ENCODE data around the gene GSN. TPM values are rescaled to one million over a fixed set of nuclear protein-coding genes. Genes with fewer than 3 reads are reported as not detected.
A peak's percentile ranks its signal among the peaks of the same experiment; 100 is the strongest.

The GSN gene
- total and polyA plus RNA-seq, 8 donors: 215 to 909 (median 531) TPM

DNA sequence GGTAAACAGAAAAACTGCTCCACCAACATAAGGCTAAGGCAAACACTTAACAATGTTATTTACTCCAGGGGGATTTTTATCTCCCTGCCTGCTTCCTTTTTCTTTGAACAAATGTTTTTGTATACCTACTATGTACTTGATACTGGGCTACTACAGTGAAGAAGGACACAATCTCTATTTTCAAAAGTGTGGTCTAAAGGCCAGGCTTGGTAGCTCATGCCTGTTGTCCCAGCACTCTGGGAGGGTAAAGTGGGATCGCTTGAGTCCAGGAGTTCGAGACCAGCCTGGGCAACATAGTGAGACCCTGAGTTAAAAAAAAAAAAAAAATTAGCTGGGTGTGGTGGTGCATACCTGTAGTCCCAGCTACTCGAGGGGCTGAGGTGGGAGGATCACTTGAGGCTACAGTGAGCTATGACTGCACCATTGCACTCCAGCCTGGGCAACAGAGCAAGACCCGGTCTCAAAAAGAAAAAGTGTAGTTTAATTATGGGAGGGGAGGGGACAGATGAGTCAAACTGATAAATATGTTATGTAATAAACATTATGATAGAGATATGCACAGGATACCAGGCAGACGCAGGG lies 98.7 kb downstream of the GSN start:
- no peaks in the 10 kb centered on the region for H3K36me3 ChIP-seq
- intact Hi-C loops (cut with DNase I; ENCODE audit: low total_unique reads): no loop called here
- TF ChIP-seq, protein P1, sequence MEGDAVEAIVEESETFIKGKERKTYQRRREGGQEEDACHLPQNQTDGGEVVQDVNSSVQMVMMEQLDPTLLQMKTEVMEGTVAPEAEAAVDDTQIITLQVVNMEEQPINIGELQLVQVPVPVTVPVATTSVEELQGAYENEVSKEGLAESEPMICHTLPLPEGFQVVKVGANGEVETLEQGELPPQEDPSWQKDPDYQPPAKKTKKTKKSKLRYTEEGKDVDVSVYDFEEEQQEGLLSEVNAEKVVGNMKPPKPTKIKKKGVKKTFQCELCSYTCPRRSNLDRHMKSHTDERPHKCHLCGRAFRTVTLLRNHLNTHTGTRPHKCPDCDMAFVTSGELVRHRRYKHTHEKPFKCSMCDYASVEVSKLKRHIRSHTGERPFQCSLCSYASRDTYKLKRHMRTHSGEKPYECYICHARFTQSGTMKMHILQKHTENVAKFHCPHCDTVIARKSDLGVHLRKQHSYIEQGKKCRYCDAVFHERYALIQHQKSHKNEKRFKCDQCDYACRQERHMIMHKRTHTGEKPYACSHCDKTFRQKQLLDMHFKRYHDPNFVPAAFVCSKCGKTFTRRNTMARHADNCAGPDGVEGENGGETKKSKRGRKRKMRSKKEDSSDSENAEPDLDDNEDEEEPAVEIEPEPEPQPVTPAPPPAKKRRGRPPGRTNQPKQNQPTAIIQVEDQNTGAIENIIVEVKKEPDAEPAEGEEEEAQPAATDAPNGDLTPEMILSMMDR (IDR thresholded peaks at IDR 0.05): no peak
- no peak for TF ChIP-seq POLR2AphosphoS5 (IDR thresholded peaks at IDR 0.05)
- no peak for TF ChIP-seq EP300 (IDR thresholded peaks at IDR 0.05)
- TF ChIP-seq POLR2A (IDR thresholded peaks at IDR 0.05): no peak
- H3K4me3 ChIP-seq: peak overlapping the region in 3 of 4 donors; percentile 60 to 72 (median 60)
- H3K27me3 ChIP-seq: no peaks in the 10 kb centered on the region
- peaks cover 43 to 91% (median 65%) of the 10 kb centered on the region in 4 donors for H3K4me1 ChIP-seq
- 71 to 85% (median 76%) methylated on average over 5 of the region's 5 CpGs for WGBS, 5 donors
- no peaks in the 10 kb centered on the region for H3K9me3 ChIP-seq
- peak overlapping the region in 4 of 5 donors; percentile 93 to 98 (median 94) for H3K27ac ChIP-seq
- DNase-seq: no peak

DNA sequence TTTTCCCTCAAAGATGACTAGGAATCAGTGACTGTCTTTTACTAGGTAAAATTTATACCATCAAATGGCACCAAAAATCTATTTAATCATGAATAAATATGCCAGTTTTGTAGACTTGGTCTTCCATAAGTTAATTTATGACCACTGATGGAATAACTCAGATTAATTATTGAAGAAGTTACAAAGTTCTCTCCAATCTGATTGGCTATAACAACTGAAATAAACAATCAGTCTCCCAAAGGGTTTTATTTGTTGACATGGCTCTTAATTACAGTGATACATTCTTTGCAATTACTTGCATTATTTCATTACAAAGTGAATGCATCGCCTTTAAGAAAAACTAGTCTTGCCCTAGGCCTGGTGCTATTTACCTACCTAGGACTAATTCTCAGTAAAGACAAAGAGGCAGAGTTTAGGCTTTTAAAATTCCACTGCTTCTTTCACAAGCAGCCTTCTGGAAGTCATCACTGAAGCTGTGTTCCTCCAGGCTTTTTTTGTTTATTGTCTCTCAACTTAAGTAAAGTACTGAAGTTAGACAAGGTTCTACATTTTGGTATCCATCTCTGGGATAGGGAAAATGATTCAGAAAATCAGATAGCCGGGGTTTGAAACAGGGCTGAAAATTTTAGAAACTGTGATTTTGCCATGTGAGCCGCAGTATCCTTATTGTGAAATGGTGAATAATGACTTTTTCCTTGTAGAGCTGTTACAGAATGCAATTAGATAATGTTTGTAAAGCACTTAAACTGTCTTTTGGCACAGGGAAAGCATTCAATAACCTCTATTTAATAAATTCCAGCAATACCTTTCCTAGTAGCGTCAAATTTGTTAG lies 99.6 kb downstream of the GSN start:
- intact Hi-C loops (cut with DNase I; ENCODE audit: low total_unique reads): no loop called here
- Histone ChIP-seq H3K27ac (peak overlapping the region in 4 of 5 donors; percentile 93 to 98 (median 94)), H3K4me3 (peak overlapping the region; percentile 60 to 72 (median 66)), H3K36me3 (no peaks in the 10 kb centered on the region), H3K27me3 (no peaks in the 10 kb centered on the region), H3K4me1 (peaks cover 48 to 92% (median 69%) of the 10 kb centered on the region in 4 donors), H3K9me3 (no peaks in the 10 kb centered on the region)
- 36 to 69% (median 52%) methylated on average over 4 of the region's 4 CpGs for WGBS, 5 donors
- TF ChIP-seq EP300 (IDR thresholded peaks at IDR 0.05) (no peak), POLR2A (IDR thresholded peaks at IDR 0.05) (no peak), POLR2AphosphoS5 (IDR thresholded peaks at IDR 0.05) (peak in 1 of 3 donors; percentile 59)
- TF ChIP-seq, protein P1 (IDR thresholded peaks at IDR 0.05): no peak
- DNase-seq: peak in 1 of 2 donors; percentile 57

DNA sequence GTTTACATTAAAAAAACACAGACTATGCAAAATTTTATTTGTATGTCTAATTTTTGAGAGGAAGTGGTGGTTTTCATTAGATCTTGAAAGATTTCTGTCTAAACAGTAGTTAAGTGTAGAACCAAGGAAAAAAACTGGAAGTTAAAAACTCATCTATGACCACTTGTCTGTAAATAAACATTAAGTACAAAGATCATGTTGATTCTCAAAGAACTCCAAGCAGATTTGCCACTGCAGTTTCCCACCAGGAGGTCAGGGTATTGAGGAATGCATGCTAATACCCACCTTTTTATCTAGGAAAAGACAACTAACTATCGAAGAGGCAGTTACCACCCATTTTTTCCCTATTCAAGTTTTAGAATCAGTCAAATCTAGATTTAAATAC lies 100.2 kb downstream of the GSN start:
- Histone ChIP-seq H3K36me3 (no peaks in the 10 kb centered on the region), H3K9me3 (no peaks in the 10 kb centered on the region), H3K4me3 (peak overlapping the region; percentile 60 to 72 (median 66)), H3K27me3 (no peaks in the 10 kb centered on the region), H3K4me1 (peaks cover 53 to 93% (median 70%) of the 10 kb centered on the region in 4 donors), H3K27ac (peak overlapping the region in 4 of 5 donors; percentile 93 to 98 (median 94))
- intact Hi-C loops (cut with DNase I; ENCODE audit: low total_unique reads): no loop called here
- DNase-seq: no peak
- WGBS, 5 donors: 20 to 31% (median 23%) methylated on average over 1 of the region's 1 CpG
- TF ChIP-seq, protein P1 (IDR thresholded peaks at IDR 0.05): no peak
- TF ChIP-seq POLR2A (IDR thresholded peaks at IDR 0.05) (no peak), POLR2AphosphoS5 (IDR thresholded peaks at IDR 0.05) (no peak), EP300 (IDR thresholded peaks at IDR 0.05) (no peak)

DNA sequence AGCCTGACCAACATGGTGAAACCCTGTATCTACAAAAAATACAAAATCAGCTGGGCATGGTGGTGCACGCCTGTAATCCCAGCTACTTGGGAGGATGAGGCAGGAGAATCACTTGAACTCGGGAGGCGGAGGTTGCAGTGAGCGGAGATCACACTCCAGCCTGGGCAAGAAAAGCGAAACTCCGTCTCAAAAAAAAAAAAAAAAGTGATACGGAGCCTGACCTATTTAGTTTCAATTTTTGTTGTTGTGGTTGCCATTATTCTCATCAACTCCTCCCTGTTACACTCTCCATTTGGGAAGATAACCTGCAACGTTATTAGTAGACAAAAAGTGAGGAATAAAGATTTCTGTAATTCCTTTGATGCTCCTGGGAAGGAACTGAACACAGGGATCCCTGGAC lies 100.8 kb downstream of the GSN start:
- TF ChIP-seq POLR2AphosphoS5 (IDR thresholded peaks at IDR 0.05) (no peak), EP300 (IDR thresholded peaks at IDR 0.05) (no peak), POLR2A (IDR thresholded peaks at IDR 0.05) (no peak)
- TF ChIP-seq, protein P1 (IDR thresholded peaks at IDR 0.05): no peak
- Histone ChIP-seq H3K36me3 (no peaks in the 10 kb centered on the region), H3K27me3 (no peaks in the 10 kb centered on the region), H3K27ac (peak overlapping the region; percentile 87 to 98 (median 94)), H3K4me1 (peaks cover 55 to 93% (median 71%) of the 10 kb centered on the region in 4 donors), H3K4me3 (peak overlapping the region; percentile 60 to 72 (median 66)), H3K9me3 (no peaks in the 10 kb centered on the region)
- whole genome bisulfite sequencing, 5 donors: 44 to 62% (median 51%) methylated on average over 8 of the region's 8 CpGs
- intact Hi-C loops (cut with DNase I; ENCODE audit: low total_unique reads): no loop called here
- no peak for DNase-seq
